NCI-H2029 (cell line): ENCODE results near the gene FBXO42.

Experiments used
- DNase-seq: peaks from one replicate; lab custom pipeline; 2025; lab: John Stamatoyannopoulos, UW

The FBXO42 gene

GRCh38 chr1:16326833-16327404 lies 25.4 kb downstream of the FBXO42 start:
- DNase-seq = no peak

GRCh38 chr1:16324456-16324890 lies 27.8 kb downstream of the FBXO42 start:
- DNase-seq = no peak

- no peak for DNase-seq
Measured at GRCh38 chr1:16321176-16321867, 31.0 kb downstream of the FBXO42 start.

- DNase-seq = no peak
Measured at GRCh38 chr1:16318555-16318954, 33.7 kb downstream of the FBXO42 start.

- no peak for DNase-seq
Measured at GRCh38 chr1:16315437-16315836, 36.8 kb downstream of the FBXO42 start.

GRCh38 chr1:16307222-16307621 lies 45.1 kb downstream of the FBXO42 start:
- no peak for DNase-seq

GRCh38 chr1:16302709-16303627 lies 49.3 kb downstream of the FBXO42 start:
- DNase-seq = no peak

- no peak for DNase-seq
Measured at GRCh38 chr1:16300436-16300835, 51.8 kb downstream of the FBXO42 start.

GRCh38 chr1:16298653-16299052 lies 53.6 kb downstream of the FBXO42 start:
- DNase-seq = no peak

GRCh38 chr1:16296643-16297042 lies 55.6 kb downstream of the FBXO42 start:
- DNase-seq = no peak

GRCh38 chr1:16294219-16295212 lies 57.8 kb downstream of the FBXO42 start:
- DNase-seq = no peak

- DNase-seq = no peak
Measured at GRCh38 chr1:16293538-16293937, 58.7 kb downstream of the FBXO42 start.

- no peak for DNase-seq
Measured at GRCh38 chr1:16292739-16293138, 59.5 kb downstream of the FBXO42 start.

- no peak for DNase-seq
Measured at GRCh38 chr1:16289959-16290358, 62.3 kb downstream of the FBXO42 start.

GRCh38 chr1:16286122-16286521 lies 66.2 kb downstream of the FBXO42 start:
- no peak for DNase-seq

GRCh38 chr1:16281765-16282164 lies 70.5 kb downstream of the FBXO42 start:
- no peak for DNase-seq

GRCh38 chr1:16279186-16279585 lies 73.1 kb downstream of the FBXO42 start:
- no peak for DNase-seq

- DNase-seq = no peak
Measured at GRCh38 chr1:16276302-16277030, 75.8 kb downstream of the FBXO42 start.

GRCh38 chr1:16275591-16275990 lies 76.7 kb downstream of the FBXO42 start:
- no peak for DNase-seq

GRCh38 chr1:16267690-16268180 lies 84.5 kb downstream of the FBXO42 start:
- DNase-seq = no peak
